A549 (cell line): ENCODE results near the gene JADE3. TPM values are rescaled to one million over a fixed set of nuclear protein-coding genes. Genes with fewer than 3 reads are reported as not detected.

Experiments used
- ATAC-seq, 2 experiments: fragments of 200-7000 bp in 1 of 2; fragments of >200 bp in 1 of 2; cut with Nextera tagmentation in 1 of 2; cut with Tn5 transposase in 1 of 2; 3 replicates each; pipeline versions ENCODE4 v1.8.0 to v1.9.1; 2018 to 2020; ENCODE audit warnings: mild to moderate bottlenecking in 1 of 2, moderate library complexity in 1 of 2
- CTCF ChIA-PET: fragments of 300-600 bp; sonication (Branson Sonifier 250); formaldehyde crosslinking; extraction: SDS; loops from one replicate; lab custom pipeline; 2021; ENCODE audit warnings: antibody characterized with exemption, inconsistent platforms; lab: Yijun Ruan, JAX
- POLR2A ChIA-PET: fragments of 350-600 bp; formaldehyde crosslinking; extraction: SDS; loops from one replicate; lab custom pipeline; 2021; ENCODE audit warnings: antibody characterized with exemption, inconsistent platforms; lab: Yijun Ruan, JAX
- DNase-seq, 2 experiments: peaks; one replicate each; pipeline versions ENCODE4 v3.0.0 to v3.0.0-alpha.2; 2011 to 2016; ENCODE audit warnings: low read depth in 1 of 2, low spot score in 1 of 2
- FAIRE-seq: peaks from 2 replicates; lab custom pipeline; 2011; peaks lifted over from hg19 to GRCh38; lab: Jason Lieb, UNC
- H3K27ac ChIP-seq, 2 experiments: fragments of >200 bp; sonication (Bioruptor Twin); formaldehyde crosslinking; 3 replicates each; pipeline ENCODE4 v1.5.1; 2016 to 2017
- H3K4me1 ChIP-seq: fragments of >200 bp; sonication (Bioruptor Twin); formaldehyde crosslinking; 3 replicates; pipeline ENCODE4 v1.6.1; 2016
- H3K4me2 ChIP-seq: fragments of >200 bp; sonication (Bioruptor Twin); formaldehyde crosslinking; 3 replicates; pipeline ENCODE4 v1.6.1; 2016
- H3K4me3 ChIP-seq: fragments of >200 bp; sonication (Bioruptor Twin); formaldehyde crosslinking; 3 replicates; pipeline ENCODE4 v1.5.1; 2016
- H3K9me3 ChIP-seq: fragments of >200 bp; sonication (Bioruptor Twin); formaldehyde crosslinking; 3 replicates; pipeline ENCODE4 v1.6.1; 2016
- CBX8 ChIP-seq: fragments of 200-600 bp; sonication (generic); IDR thresholded peaks from 2 replicates; pipeline ENCODE4 v1.6.1; 2016
- CHD2 ChIP-seq: fragments of 150-350 bp; IDR thresholded peaks from 2 replicates; pipeline ENCODE4 v1.6.1; 2014; ENCODE audit warnings: low read length; ENCODE audit not compliant: partially characterized antibody
- CHD4 ChIP-seq: fragments of 200-600 bp; sonication (generic); IDR thresholded peaks from 2 replicates; pipeline ENCODE4 v1.6.1; 2016; ENCODE audit warnings: antibody characterized with exemption, mild to moderate bottlenecking, borderline replicate concordance
- EP300 ChIP-seq, 2 experiments: fragments of >200 bp; sonication (Bioruptor Twin); formaldehyde crosslinking; IDR thresholded peaks; 2 replicates in 1 of 2; 3 replicates in 1 of 2; pipeline ENCODE4 v1.6.1; 2016 to 2017
- ESRRA ChIP-seq: fragments of 150-350 bp; IDR thresholded peaks from 2 replicates; pipeline ENCODE4 v1.6.1; 2014; ENCODE audit warnings: mild to moderate bottlenecking, low read length, borderline replicate concordance
- FOSB ChIP-seq: fragments of 250-450 bp; sonication (Bioruptor Pico); IDR thresholded peaks from 2 replicates; pipeline ENCODE4 v1.5.0; 2020; ENCODE audit warnings: mild to moderate bottlenecking, moderate library complexity
- FOSL2 ChIP-seq, 2 experiments: fragments of 450-650 bp in 1 of 2; fragments of >200 bp in 1 of 2; sonication (Bioruptor Twin) in 1 of 2; formaldehyde crosslinking; IDR thresholded peaks; 2 replicates each; pipeline versions ENCODE4 v1.5.0 to v1.6.1; 2016 to 2020; ENCODE audit warnings: mild to moderate bottlenecking in 1 of 2, moderate library complexity in 1 of 2
- FOXS1 ChIP-seq: fragments of 250-450 bp; sonication (Bioruptor Pico); IDR thresholded peaks from 2 replicates; pipeline ENCODE4 v1.5.0; 2020; ENCODE audit warnings: mild to moderate bottlenecking, moderate library complexity
- HDAC2 ChIP-seq: fragments of 200-600 bp; sonication (generic); IDR thresholded peaks from 2 replicates; pipeline ENCODE4 v1.6.1; 2016
- HEYL ChIP-seq: fragments of 250-450 bp; sonication (Bioruptor Pico); IDR thresholded peaks from 2 replicates; pipeline ENCODE4 v1.8.0; 2021; ENCODE audit warnings: mild to moderate bottlenecking, moderate library complexity
- HOXA7 ChIP-seq: fragments of 250-450 bp; sonication (Bioruptor Pico); IDR thresholded peaks from 2 replicates; pipeline ENCODE4 v1.5.0; 2020; ENCODE audit warnings: mild to moderate bottlenecking, moderate library complexity
- HOXB13 ChIP-seq: fragments of 250-450 bp; sonication (Bioruptor Pico); IDR thresholded peaks from 2 replicates; pipeline ENCODE4 v1.5.0; 2020; ENCODE audit warnings: low read depth, mild to moderate bottlenecking, moderate library complexity
- HOXB5 ChIP-seq: fragments of 250-450 bp; sonication (Bioruptor Pico); IDR thresholded peaks from 2 replicates; pipeline ENCODE4 v1.5.0; 2020; ENCODE audit warnings: mild to moderate bottlenecking, moderate library complexity
- MAZ ChIP-seq: fragments of 150-350 bp; IDR thresholded peaks from 2 replicates; pipeline ENCODE4 v1.6.1; 2014; ENCODE audit warnings: antibody characterized with exemption, low read depth, low read length, borderline replicate concordance
- MYC ChIP-seq: IDR thresholded peaks from 2 replicates; pipeline ENCODE4 v1.6.1; 2012; ENCODE audit warnings: mild to moderate bottlenecking, inconsistent platforms, low read length, improper control_type of control experiment, borderline replicate concordance
- NR3C1 ChIP-seq: fragments of >200 bp; sonication (Bioruptor Twin); formaldehyde crosslinking; IDR thresholded peaks from 3 replicates; pipeline ENCODE4 v1.6.1; 2017
- PHF8 ChIP-seq: fragments of 200-600 bp; sonication (generic); IDR thresholded peaks from 2 replicates; pipeline ENCODE4 v1.6.1; 2016; ENCODE audit warnings: low read depth, mild to moderate bottlenecking, antibody characterized with exemption, moderate library complexity, borderline replicate concordance
- POLR2A ChIP-seq: IDR thresholded peaks from 2 replicates; pipeline ENCODE4 v1.6.1; 2012; ENCODE audit warnings: mild to moderate bottlenecking, low read length
- RARB ChIP-seq: fragments of 250-450 bp; sonication (Bioruptor Pico); IDR thresholded peaks from 2 replicates; pipeline ENCODE4 v1.8.0; 2021; ENCODE audit warnings: mild to moderate bottlenecking, moderate library complexity
- SMC3 ChIP-seq: fragments of >200 bp; sonication (Bioruptor Twin); formaldehyde crosslinking; IDR thresholded peaks from 3 replicates; pipeline ENCODE4 v1.6.1; 2018; ENCODE audit warnings: inconsistent platforms
- SREBF2 ChIP-seq: fragments of 450-650 bp; IDR thresholded peaks from 2 replicates; pipeline ENCODE4 v1.6.1; 2014; ENCODE audit warnings: mild to moderate bottlenecking, moderate library complexity
- TP53 ChIP-seq: fragments of 250-450 bp; sonication (Bioruptor Pico); IDR thresholded peaks from 2 replicates; pipeline ENCODE4 v1.5.0; 2021; ENCODE audit warnings: mild to moderate bottlenecking, moderate library complexity
- ZC3H11A ChIP-seq: fragments of 450-650 bp; IDR thresholded peaks from 2 replicates; pipeline ENCODE4 v1.6.1; 2014; ENCODE audit warnings: antibody characterized with exemption, mild to moderate bottlenecking
- ZSCAN20 ChIP-seq: fragments of 250-450 bp; sonication (Bioruptor Pico); IDR thresholded peaks from 2 replicates; pipeline ENCODE4 v1.8.0; 2022; ENCODE audit warnings: mild to moderate bottlenecking, moderate library complexity
- WGBS: methylation state at CpG from one replicate; pipeline ENCODE4 v1.1.6; 2017; ENCODE audit errors: missing lambda C conversion rate; 5-methylcytosine and 5-hydroxymethylcytosine counted together
- polyA plus RNA-seq, 4 experiments: library from polyadenylated mRNA; depleted of rRNA in 3 of 4; stranded (reverse); fragments of >200 nt; fragmentation: RNase III in 1 of 4; extraction: RNeasy Plus Mini Kit Qiagen cat#74134 plus additional on column Dnase treatment in 1 of 4; gene quantifications; 2 replicates in 3 of 4; 3 replicates in 1 of 4; pipeline ENCODE4 v1.2.3, GENCODE V29; 2011 to 2017
- TF ChIP-seq, protein P1 (sequence below): fragments of 250-450 bp; sonication (Bioruptor Pico); IDR thresholded peaks from 2 replicates; pipeline ENCODE4 v1.5.0; 2021; ENCODE audit warnings: mild to moderate bottlenecking, moderate library complexity, borderline replicate concordance
- TF ChIP-seq, protein P2 (sequence below): IDR thresholded peaks from 2 replicates; pipeline ENCODE4 v1.6.1; 2012
- TF ChIP-seq, protein P3 (sequence below): fragments of 150-350 bp; IDR thresholded peaks from 2 replicates; pipeline ENCODE4 v1.6.1; 2014; ENCODE audit warnings: low read depth, mild to moderate bottlenecking, low read length

Gene JADE3
- polyA plus RNA-seq, 2 of the 4 experiments (the other 2 are of a cell fraction) = 10.6 to 19.8 TPM

DNA sequence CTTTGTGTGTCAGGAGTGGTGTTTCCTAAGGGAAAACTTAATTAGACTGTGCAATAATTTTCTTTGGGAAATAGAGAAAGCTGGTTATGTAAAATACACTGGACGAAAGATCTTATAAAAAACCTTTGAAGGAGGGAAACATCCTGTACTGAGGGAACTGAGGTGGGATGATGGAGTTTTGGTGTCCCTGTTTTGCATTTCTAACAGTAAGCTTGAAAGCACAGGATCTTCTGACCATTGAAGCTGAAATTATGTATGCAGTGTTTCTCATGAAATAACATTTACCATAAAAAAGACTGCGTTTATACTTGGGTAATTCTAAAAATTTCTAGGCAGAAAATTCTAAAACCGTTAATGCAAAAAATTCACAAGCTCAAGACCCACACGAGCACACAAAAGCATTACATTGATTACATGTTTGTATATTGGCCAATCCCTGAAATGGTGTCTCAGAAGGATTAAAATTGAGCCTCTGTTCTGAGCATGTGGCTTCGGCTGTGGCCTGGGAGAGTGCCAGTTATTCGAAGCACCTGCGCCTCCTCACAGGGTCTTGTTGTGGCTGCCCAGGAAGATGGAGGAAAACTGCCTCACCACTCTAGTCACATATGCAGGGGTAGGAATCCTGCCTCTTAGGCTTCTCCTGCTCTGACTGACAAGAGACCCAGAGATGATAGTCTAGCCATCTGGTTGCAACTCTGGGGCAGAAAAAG, 49.5 kb downstream of the JADE3 start:
- Histone ChIP-seq H3K4me2 (no peak overlapping the region), H3K4me1 (peaks cover 22% of the 10 kb centered on the region), H3K27ac (no peak overlapping the region), H3K4me3 (no peak overlapping the region), H3K9me3 (no peaks in the 10 kb centered on the region)
- FAIRE-seq (no peak), DNase-seq (no peak), ATAC-seq (no peak)
- POLR2A ChIA-PET = no interaction called here
- CTCF ChIA-PET = interaction anchor here (0.6 to 1.2 kb wide), 3 partner anchors 16 to 58 kb away, joined by 3 read pairs; no protein-coding TSS in a partner anchor
- TF ChIP-seq ZC3H11A (no peak), ZSCAN20 (CRISPR knock-in tag) (no peak), FOXS1 (no peak), MYC (no peak), FOSL2 (IDR thresholded peaks at IDR 0.05) (no peak), FOSL2 (CRISPR knock-in tag; IDR thresholded peaks at IDR 0.05) (no peak), CBX8 (no peak), HEYL (no peak), SREBF2 (no peak), PHF8 (no peak), EP300 (IDR thresholded peaks at IDR 0.05) (no peak), CHD4 (no peak)
- TF ChIP-seq, protein P1, sequence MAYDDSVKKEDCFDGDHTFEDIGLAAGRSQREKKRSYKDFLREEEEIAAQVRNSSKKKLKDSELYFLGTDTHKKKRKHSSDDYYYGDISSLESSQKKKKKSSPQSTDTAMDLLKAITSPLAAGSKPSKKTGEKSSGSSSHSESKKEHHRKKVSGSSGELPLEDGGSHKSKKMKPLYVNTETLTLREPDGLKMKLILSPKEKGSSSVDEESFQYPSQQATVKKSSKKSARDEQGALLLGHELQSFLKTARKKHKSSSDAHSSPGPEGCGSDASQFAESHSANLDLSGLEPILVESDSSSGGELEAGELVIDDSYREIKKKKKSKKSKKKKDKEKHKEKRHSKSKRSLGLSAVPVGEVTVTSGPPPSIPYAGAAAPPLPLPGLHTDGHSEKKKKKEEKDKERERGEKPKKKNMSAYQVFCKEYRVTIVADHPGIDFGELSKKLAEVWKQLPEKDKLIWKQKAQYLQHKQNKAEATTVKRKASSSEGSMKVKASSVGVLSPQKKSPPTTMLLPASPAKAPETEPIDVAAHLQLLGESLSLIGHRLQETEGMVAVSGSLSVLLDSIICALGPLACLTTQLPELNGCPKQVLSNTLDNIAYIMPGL = no peak
- TF ChIP-seq, protein P2, sequence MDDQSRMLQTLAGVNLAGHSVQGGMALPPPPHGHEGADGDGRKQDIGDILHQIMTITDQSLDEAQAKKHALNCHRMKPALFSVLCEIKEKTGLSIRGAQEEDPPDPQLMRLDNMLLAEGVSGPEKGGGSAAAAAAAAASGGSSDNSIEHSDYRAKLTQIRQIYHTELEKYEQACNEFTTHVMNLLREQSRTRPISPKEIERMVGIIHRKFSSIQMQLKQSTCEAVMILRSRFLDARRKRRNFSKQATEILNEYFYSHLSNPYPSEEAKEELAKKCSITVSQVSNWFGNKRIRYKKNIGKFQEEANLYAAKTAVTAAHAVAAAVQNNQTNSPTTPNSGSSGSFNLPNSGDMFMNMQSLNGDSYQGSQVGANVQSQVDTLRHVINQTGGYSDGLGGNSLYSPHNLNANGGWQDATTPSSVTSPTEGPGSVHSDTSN = no peak
- TF ChIP-seq, protein P3, sequence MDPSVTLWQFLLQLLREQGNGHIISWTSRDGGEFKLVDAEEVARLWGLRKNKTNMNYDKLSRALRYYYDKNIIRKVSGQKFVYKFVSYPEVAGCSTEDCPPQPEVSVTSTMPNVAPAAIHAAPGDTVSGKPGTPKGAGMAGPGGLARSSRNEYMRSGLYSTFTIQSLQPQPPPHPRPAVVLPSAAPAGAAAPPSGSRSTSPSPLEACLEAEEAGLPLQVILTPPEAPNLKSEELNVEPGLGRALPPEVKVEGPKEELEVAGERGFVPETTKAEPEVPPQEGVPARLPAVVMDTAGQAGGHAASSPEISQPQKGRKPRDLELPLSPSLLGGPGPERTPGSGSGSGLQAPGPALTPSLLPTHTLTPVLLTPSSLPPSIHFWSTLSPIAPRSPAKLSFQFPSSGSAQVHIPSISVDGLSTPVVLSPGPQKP = no peak
- 93% methylated on average over 7 of the region's 7 CpGs for WGBS

DNA sequence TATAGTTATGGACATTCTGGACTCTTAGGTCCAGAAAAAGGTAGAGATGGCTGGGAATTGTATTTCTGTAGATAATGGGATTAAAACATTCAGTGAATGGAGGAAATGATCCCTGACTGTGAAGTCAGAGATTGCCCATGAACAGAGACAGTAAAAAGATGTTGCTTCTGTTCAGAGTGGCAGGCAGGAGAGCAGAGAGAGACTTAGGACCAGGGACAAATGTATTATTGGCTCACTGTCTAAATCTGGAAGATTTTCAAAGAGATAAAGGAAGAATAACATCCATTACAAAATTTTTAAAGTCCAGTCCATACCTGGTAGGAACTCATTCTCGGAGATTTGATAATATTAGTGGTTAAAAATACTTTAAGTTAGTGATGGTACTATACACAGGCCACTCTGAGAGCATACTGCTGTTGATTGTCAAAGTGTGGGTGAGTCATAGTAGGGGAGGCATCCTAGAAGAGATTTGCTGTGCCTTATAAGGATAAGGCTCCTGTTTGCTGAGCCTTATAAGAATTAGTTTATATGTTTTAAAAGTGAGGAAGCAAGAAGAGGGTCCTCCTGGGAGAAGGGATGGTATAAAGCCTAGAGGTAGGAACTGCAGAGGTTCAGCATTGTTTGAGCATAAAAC, 53.0 kb downstream of the JADE3 start:
- TF ChIP-seq FOSL2 (IDR thresholded peaks at IDR 0.05) (no peak), FOSL2 (CRISPR knock-in tag; IDR thresholded peaks at IDR 0.05) (peak; percentile 29; the same call in 1 of the 2 replicates), ZC3H11A (no peak)
- no peak overlapping the region for H3K4me3 ChIP-seq
- H3K27ac ChIP-seq = no peak overlapping the region
- ATAC-seq = peak; percentile 56 to 68; a peak in 3 of 6 replicates
- H3K4me1 ChIP-seq = peaks cover 29% of the 10 kb centered on the region; the same call in 2 of the 3 replicates
- DNase-seq = no peak
- H3K9me3 ChIP-seq = no peaks in the 10 kb centered on the region
- WGBS = 58% methylated on average over 1 of the region's 1 CpG
- no peak overlapping the region; the same call in 2 of the 3 replicates for H3K4me2 ChIP-seq
- no peak for FAIRE-seq
- ChIA-PET CTCF (no interaction called here), POLR2A (no interaction called here)

DNA sequence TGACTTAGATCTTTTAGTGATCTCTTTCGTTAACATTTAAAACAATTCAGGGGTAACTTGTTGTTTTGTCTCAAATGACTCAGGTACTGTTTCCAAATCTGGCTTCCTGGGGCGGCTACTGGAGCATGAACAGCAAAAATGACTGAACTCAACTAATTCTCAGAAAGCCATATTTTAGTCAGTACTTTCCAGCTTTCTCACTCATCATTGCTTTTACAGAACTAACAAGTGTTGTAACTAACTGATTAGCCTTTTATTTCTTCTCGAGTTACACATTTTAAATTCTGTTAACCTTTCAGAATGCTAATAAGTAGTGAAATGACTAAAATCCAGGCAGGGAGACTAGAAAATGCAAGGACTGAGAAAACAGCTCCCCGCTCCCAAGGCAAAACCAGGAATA, 55.3 kb downstream of the JADE3 start:
- FAIRE-seq (no peak), ATAC-seq (no peak), DNase-seq (no peak)
- Histone ChIP-seq H3K27ac (no peak overlapping the region), H3K4me2 (no peak overlapping the region), H3K4me3 (no peak overlapping the region), H3K4me1 (peaks cover 29% of the 10 kb centered on the region; the same call in 2 of the 3 replicates), H3K9me3 (no peaks in the 10 kb centered on the region)
- ChIA-PET CTCF (interaction anchor here (2.5 kb wide), 1 partner anchor 10 kb away, joined by 9 read pairs; no protein-coding TSS in a partner anchor), POLR2A (no interaction called here)
- WGBS = 61% methylated on average over 4 of the region's 4 CpGs
- TF ChIP-seq HOXB5 (CRISPR knock-in tag) (no peak), HOXB13 (CRISPR knock-in tag) (no peak), TP53 (no peak), POLR2A (no peak), HOXA7 (CRISPR knock-in tag) (no peak), SMC3 (no peak), CHD4 (no peak), CHD2 (no peak), HDAC2 (no peak), RARB (CRISPR knock-in tag) (no peak), MAZ (no peak), NR3C1 (no peak), FOSB (no peak), ESRRA (no peak)
- TF ChIP-seq, protein P1 = no peak
- TF ChIP-seq, protein P2 = no peak
